SK-N-SH (cell line): ENCODE results near the gene ATE1. TPM values are rescaled to one million over a fixed set of nuclear protein-coding genes. Genes with fewer than 3 reads are reported as not detected.
"Not testable (repeated sequence)": the region's sequence is repeated elsewhere in the genome, so short reads cannot be mapped to it uniquely, and the experiment has no call there.

Experiments
- CTCF ChIA-PET: fragments of 300-600, 350-600 bp; formaldehyde crosslinking; extraction: SDS; loops from one replicate; lab custom pipeline; 2021; lab: Yijun Ruan, JAX
- POLR2A ChIA-PET: fragments of 350-600 bp; sonication (Branson Sonifier 250); formaldehyde crosslinking; extraction: SDS; loops from one replicate; lab custom pipeline; 2020; ENCODE audit warnings: antibody characterized with exemption, inconsistent platforms; lab: Yijun Ruan, JAX
- DNase-seq: peaks from one replicate; pipeline ENCODE4 v3.0.0; 2012
- H2AFZ ChIP-seq: fragments of 200-600 bp; sonication (generic); 2 replicates; pipeline ENCODE4 v1.8.1; 2016; ENCODE audit warnings: antibody characterized with exemption, mild to moderate bottlenecking, low read depth
- H3F3A ChIP-seq: fragments of 200-600 bp; sonication (generic); replicated peaks from 2 replicates; pipeline ENCODE3; 2016; ENCODE audit warnings: antibody characterized with exemption, mild to moderate bottlenecking; ENCODE audit not compliant: insufficient read depth
- H3K27ac ChIP-seq, 2 experiments: fragments of 200-500 bp in 1 of 2; fragments of 200-600 bp in 1 of 2; sonication (Bioruptor generic) in 1 of 2; sonication (generic), shearing (Covaris generic) in 1 of 2; 2 replicates each; pipeline versions ENCODE4 v1.5.1 to v1.6.1; 2014 to 2016; ENCODE audit warnings: low read depth in 2 of 2, inconsistent platforms in 1 of 2, low read length in 1 of 2, mild to moderate bottlenecking in 1 of 2, mixed read lengths in 1 of 2
- H3K27me3 ChIP-seq: fragments of 200-600 bp; sonication (generic), shearing (Covaris generic); 2 replicates; pipeline ENCODE4 v1.6.1; 2016; ENCODE audit warnings: mixed run types; ENCODE audit not compliant: insufficient read depth
- H3K36me3 ChIP-seq, 2 experiments: fragments of 200-500 bp in 1 of 2; fragments of 200-600 bp in 1 of 2; sonication (Bioruptor generic) in 1 of 2; sonication (generic) in 1 of 2; replicated peaks in 1 of 2; 2 replicates each; pipeline versions ENCODE3 to v1.5.1; 2014 to 2016; ENCODE audit warnings: low read length in 1 of 2, mild to moderate bottlenecking in 1 of 2; ENCODE audit not compliant: insufficient read depth in 2 of 2, control insufficient read depth in 1 of 2
- H3K4me1 ChIP-seq, 2 experiments: fragments of 200-500 bp in 1 of 2; fragments of 200-600 bp in 1 of 2; sonication (Bioruptor generic) in 1 of 2; sonication (generic), shearing (Covaris generic) in 1 of 2; 2 replicates each; pipeline versions ENCODE4 v1.5.1 to v1.6.1; 2014 to 2016; ENCODE audit warnings: low read depth in 1 of 2, low read length in 1 of 2, mixed run types in 1 of 2; ENCODE audit not compliant: insufficient read depth in 2 of 2, control insufficient read depth in 1 of 2
- H3K4me2 ChIP-seq: fragments of 200-600 bp; sonication (generic), shearing (Covaris generic); 2 replicates; pipeline ENCODE4 v1.6.1; 2017; ENCODE audit warnings: mixed run types
- H3K4me3 ChIP-seq, 2 experiments: fragments of 200-500 bp in 1 of 2; fragments of 200-600 bp in 1 of 2; sonication (Bioruptor generic) in 1 of 2; sonication (generic), shearing (Covaris generic) in 1 of 2; 2 replicates each; pipeline versions ENCODE4 v1.5.1 to v1.8.1; 2014 to 2016; ENCODE audit warnings: low read depth in 2 of 2, inconsistent platforms in 1 of 2, low read length in 1 of 2, mild to moderate bottlenecking in 1 of 2, mixed read lengths in 1 of 2, moderate library complexity in 1 of 2
- H3K79me2 ChIP-seq: fragments of 200-600 bp; sonication (generic); 2 replicates; pipeline ENCODE4 v1.8.1; 2017; ENCODE audit warnings: mild to moderate bottlenecking; ENCODE audit not compliant: insufficient read depth
- H3K9ac ChIP-seq: fragments of 200-600 bp; sonication (generic); 2 replicates; pipeline ENCODE4 v1.6.1; 2017; ENCODE audit warnings: mixed run types
- H3K9me2 ChIP-seq: fragments of 200-600 bp; sonication (generic); 2 replicates; pipeline ENCODE4 v1.6.1; 2017; ENCODE audit warnings: mixed run types
- H3K9me3 ChIP-seq: fragments of 200-600 bp; sonication (generic); 2 replicates; pipeline ENCODE4 v1.6.1; 2017; ENCODE audit warnings: mixed run types, mild to moderate bottlenecking, moderate library complexity
- H4K20me1 ChIP-seq: fragments of 200-600 bp; sonication (generic); 2 replicates; pipeline ENCODE4 v1.6.1; 2017; ENCODE audit warnings: mild to moderate bottlenecking, mixed run types; ENCODE audit not compliant: insufficient read depth
- CHD2 ChIP-seq: fragments of 150-350 bp; IDR thresholded peaks from 2 replicates; pipeline ENCODE4 v1.6.1; 2018; ENCODE audit warnings: low read length; ENCODE audit not compliant: partially characterized antibody
- ELF1 ChIP-seq: IDR thresholded peaks from 2 replicates; pipeline ENCODE4 v1.4.0; 2012
- EP300 ChIP-seq, 2 experiments: IDR thresholded peaks; 2 replicates each; pipeline versions ENCODE4 v1.4.0 to v1.6.1; 2012; ENCODE audit warnings: borderline replicate concordance in 1 of 2, low read depth in 1 of 2, low read length in 1 of 2
- FOXJ3 ChIP-seq: sonication (generic); formaldehyde crosslinking; IDR thresholded peaks from 2 replicates; pipeline ENCODE4 v1.5.1; 2020; ENCODE audit warnings: mild to moderate bottlenecking, missing genetic modification reagents
- GATA2 ChIP-seq: sonication (generic); formaldehyde crosslinking; IDR thresholded peaks from 2 replicates; pipeline ENCODE4 v1.5.0; 2020; ENCODE audit warnings: mild to moderate bottlenecking, missing genetic modification reagents
- MEF2A ChIP-seq: IDR thresholded peaks from 2 replicates; pipeline ENCODE4 v1.4.0; 2012; ENCODE audit warnings: low read depth, borderline replicate concordance
- POLR2AphosphoS5 ChIP-seq: IDR thresholded peaks from 2 replicates; pipeline ENCODE4 v1.6.1; 2012; ENCODE audit warnings: low read depth, low read length
- RAD21 ChIP-seq: IDR thresholded peaks from 2 replicates; pipeline ENCODE4 v1.6.1; 2012; ENCODE audit warnings: mild to moderate bottlenecking, low read length
- RCOR1 ChIP-seq: fragments of 150-350 bp; IDR thresholded peaks from 2 replicates; pipeline ENCODE4 v1.6.1; 2017; ENCODE audit warnings: antibody characterized with exemption, low read length
- REST ChIP-seq: IDR thresholded peaks from 2 replicates; pipeline ENCODE4 v1.6.1; 2012; ENCODE audit warnings: mild to moderate bottlenecking, low read depth, low read length, moderate library complexity
- RXRA ChIP-seq: IDR thresholded peaks from 2 replicates; pipeline ENCODE4 v1.4.0; 2012; ENCODE audit warnings: low read depth, mild to moderate bottlenecking, borderline replicate concordance
- SIN3A ChIP-seq: IDR thresholded peaks from 2 replicates; pipeline ENCODE4 v1.6.1; 2012; ENCODE audit warnings: low read depth, mild to moderate bottlenecking, low read length, moderate library complexity, borderline replicate concordance
- TCF12 ChIP-seq: IDR thresholded peaks from 2 replicates; pipeline ENCODE4 v1.4.0; 2012
- USF1 ChIP-seq: IDR thresholded peaks from 2 replicates; pipeline ENCODE4 v1.4.0; 2012; ENCODE audit warnings: low read depth, borderline replicate concordance
- WGBS: methylation state at CpG from one replicate; pipeline ENCODE4 v1.1.6; 2017; ENCODE audit warnings: low lambda C conversion rate; 5-methylcytosine and 5-hydroxymethylcytosine counted together
- polyA plus RNA-seq, 3 experiments: library from polyadenylated mRNA; depleted of rRNA; stranded (reverse); fragments of >200 nt; gene quantifications; 2 replicates each; pipeline ENCODE4 v1.2.3, GENCODE V29; 2012

ATE1 gene
- polyA plus RNA-seq, 1 of the 3 experiments (the other 2 are of a cell fraction) = 6.3 TPM

- no peaks in the 10 kb centered on the region for H3F3A ChIP-seq
- no peak overlapping the region for H2AFZ ChIP-seq
- no peak overlapping the region for H3K27ac ChIP-seq
- H3K4me1 ChIP-seq = no peaks in the 10 kb centered on the region; a peak in 1 of 4 replicates
- no peaks in the 10 kb centered on the region for H3K36me3 ChIP-seq
- ChIA-PET POLR2A (interaction anchor here (1.5 kb wide), 1 partner anchor 203 kb away, joined by 5 read pairs; no protein-coding TSS in a partner anchor), CTCF (interaction anchor here (1.0 to 1.9 kb wide), 6 partner anchors 8 to 204 kb away, joined by 3 to 6 read pairs (median 3); partner anchors contain the start of gene ATE1)
- no peak overlapping the region for H3K4me3 ChIP-seq
- H3K9me2 ChIP-seq = no peaks in the 10 kb centered on the region
- no peaks in the 10 kb centered on the region for H3K9me3 ChIP-seq
- no peaks in the 10 kb centered on the region for H3K27me3 ChIP-seq
- 85% methylated on average over 2 of the region's 2 CpGs for WGBS
- H3K79me2 ChIP-seq = no peaks in the 10 kb centered on the region
- H3K4me2 ChIP-seq = no peak overlapping the region
- no peak overlapping the region for H3K9ac ChIP-seq
- no peaks in the 10 kb centered on the region for H4K20me1 ChIP-seq
- no peak for DNase-seq
- TF ChIP-seq RXRA = no peak
- TF ChIP-seq SIN3A = no peak
- TF ChIP-seq POLR2AphosphoS5 = no peak
- no peak for TF ChIP-seq RAD21
- TF ChIP-seq, all 33 proteins: peak for 0
Observed at GRCh38 chr10:121936295-121936694, 8.5 kb upstream of the ATE1 start.

GRCh38 chr10:121935702-121936101 is 7.9 kb upstream of the ATE1 start:
- no peak overlapping the region for H2AFZ ChIP-seq
- H3K36me3 ChIP-seq = no peaks in the 10 kb centered on the region
- no peak overlapping the region for H3K4me2 ChIP-seq
- H3K27ac ChIP-seq = no peak overlapping the region
- TF ChIP-seq REST (no peak), EP300 (IDR thresholded peaks at IDR 0.05; ENCODE audit: borderline replicate concordance in 1 of 2, low read depth in 1 of 2, low read length in 1 of 2) (peak in 1 of 2 experiments; percentile 64; a peak in 2 of 4 replicates), GATA2 (peak; percentile 84), TCF12 (0 out of 2 replicates have a peak, but pooled peaks have one; percentile 12), MEF2A (no peak), ELF1 (no peak), RCOR1 (peak; percentile 78), FOXJ3 (CRISPR knock-in tag) (no peak), CHD2 (peak; percentile 34), USF1 (no peak)
- H3K9me3 ChIP-seq = no peaks in the 10 kb centered on the region
- H3K79me2 ChIP-seq = no peaks in the 10 kb centered on the region
- ChIA-PET CTCF (interaction anchor here (1.0 to 1.9 kb wide), 4 partner anchors 8 to 204 kb away, joined by 3 to 6 read pairs (median 4); partner anchors contain the start of gene ATE1), POLR2A (interaction anchor here (1.5 kb wide), 1 partner anchor 203 kb away, joined by 5 read pairs; no protein-coding TSS in a partner anchor)
- peak; percentile 27 for DNase-seq
- H3F3A ChIP-seq = no peaks in the 10 kb centered on the region
- H3K9me2 ChIP-seq = no peaks in the 10 kb centered on the region
- no peaks in the 10 kb centered on the region for H4K20me1 ChIP-seq
- H3K4me3 ChIP-seq = no peak overlapping the region
- H3K9ac ChIP-seq = no peak overlapping the region
- H3K4me1 ChIP-seq = no peaks in the 10 kb centered on the region; a peak in 1 of 4 replicates
- WGBS = 44% methylated on average over 6 of the region's 7 CpGs
- no peaks in the 10 kb centered on the region for H3K27me3 ChIP-seq

GRCh38 chr10:121930268-121931085 is 2.6 kb upstream of the ATE1 start:
- DNase-seq, H3K4me3 ChIP-seq, H3K4me1 ChIP-seq, H3K36me3 ChIP-seq, H3K27me3 ChIP-seq, POLR2A ChIA-PET, H3K9me3 ChIP-seq, H3K27ac ChIP-seq, H3K9ac ChIP-seq, H4K20me1 ChIP-seq, H2AFZ ChIP-seq, H3K9me2 ChIP-seq: not testable (repeated sequence)
- whole genome bisulfite sequencing = 88% methylated on average over 11 of the region's 11 CpGs
- Histone ChIP-seq H3K4me2 (peak overlapping the region; percentile 80; the same call in 1 of the 2 replicates), H3F3A (peaks cover 12% of the 10 kb centered on the region), H3K79me2 (peaks cover 34% of the 10 kb centered on the region)
- CTCF ChIA-PET = interaction anchor here (1.6 kb wide), 1 partner anchor 182 kb away, joined by 6 read pairs; no protein-coding TSS in a partner anchor
